Head of caudate nucleus (tissue), 42 donors: ENCODE measurements around the gene FGFBP2.

Experiments
- DNase-seq, 42 donors: peaks; one replicate each; pipeline versions ENCODE4 v3.0.0 to v3.0.0-alpha.2; 2020 to 2021; ENCODE audit warnings: mixed read lengths in 7 of 42
- intact Hi-C: fragments of 100-400 bp; cut with DNase I; formaldehyde crosslinking; loops from one replicate; pipeline ENCODE4 v1.15.0; 2022

Gene FGFBP2

DNA sequence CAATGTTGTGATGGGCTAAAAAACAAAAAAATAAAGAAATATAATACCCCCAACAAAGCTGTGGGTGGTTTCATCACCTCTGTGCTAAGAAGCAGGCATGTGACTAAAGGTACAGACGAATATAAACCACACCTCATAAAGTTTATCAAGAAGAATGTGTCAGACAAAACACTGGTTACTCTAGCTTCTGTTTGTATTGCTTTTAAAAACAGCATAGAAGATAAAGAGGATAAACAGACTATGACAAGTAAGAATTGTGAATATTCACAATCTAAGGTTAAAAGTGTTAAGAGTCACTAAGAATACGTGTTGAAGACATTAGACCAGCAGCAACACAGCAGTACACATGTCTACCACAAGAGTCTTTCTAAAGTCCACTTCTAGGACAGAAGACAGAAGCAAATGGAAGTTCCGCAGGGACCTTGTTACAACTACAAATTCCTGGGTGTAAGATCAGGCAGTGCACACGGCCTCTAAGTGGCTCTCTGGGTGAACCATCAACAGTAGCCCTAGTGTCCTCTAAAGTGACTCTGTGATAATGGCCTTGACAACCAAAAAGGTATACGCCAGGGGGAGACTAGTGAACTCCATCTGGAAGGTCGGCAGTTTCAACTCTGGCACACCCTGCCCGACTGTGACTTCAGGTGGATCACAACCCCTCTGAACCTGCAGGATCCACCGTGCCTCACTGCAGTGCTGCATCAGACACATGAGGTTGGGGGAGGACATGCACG lies 8.3 kb upstream of the FGFBP2 start:
- no peak for DNase-seq
- intact Hi-C loops: no loop called here

DNA sequence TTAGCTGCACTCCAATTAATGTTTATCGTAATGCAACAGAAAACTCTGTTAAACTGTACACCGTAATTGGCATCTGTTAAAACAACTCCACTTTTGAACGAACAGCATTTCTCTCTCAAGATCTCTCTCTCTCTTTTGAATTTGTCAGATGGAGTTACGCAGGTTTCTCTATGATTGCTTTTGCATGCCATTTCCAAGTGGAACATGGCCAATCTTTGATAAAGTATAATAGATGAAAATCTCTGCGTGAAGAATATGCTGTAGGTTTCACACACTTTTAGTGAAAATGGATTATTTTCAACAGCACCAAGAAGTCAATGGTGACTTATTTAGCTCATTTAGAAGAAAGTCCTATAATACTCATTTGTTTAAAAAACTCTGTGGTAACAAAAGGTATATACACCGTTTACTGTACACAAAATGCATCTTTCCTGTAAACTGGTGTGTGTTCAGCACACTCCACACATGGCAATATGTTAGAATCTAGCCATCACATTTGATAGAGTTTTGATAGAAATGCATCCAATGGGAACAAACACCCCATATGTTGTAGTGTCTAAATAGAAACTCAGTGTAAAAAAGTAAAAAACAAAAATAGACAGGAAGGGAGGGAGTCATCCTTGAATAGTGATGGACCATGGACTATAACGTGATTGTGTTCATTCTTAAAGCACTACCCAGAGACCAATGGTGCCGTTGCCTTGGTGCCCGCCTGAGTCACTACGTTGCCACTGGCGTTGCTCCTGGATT lies 5.8 kb upstream of the FGFBP2 start:
- intact Hi-C loops: no loop called here
- no peak for DNase-seq

DNA sequence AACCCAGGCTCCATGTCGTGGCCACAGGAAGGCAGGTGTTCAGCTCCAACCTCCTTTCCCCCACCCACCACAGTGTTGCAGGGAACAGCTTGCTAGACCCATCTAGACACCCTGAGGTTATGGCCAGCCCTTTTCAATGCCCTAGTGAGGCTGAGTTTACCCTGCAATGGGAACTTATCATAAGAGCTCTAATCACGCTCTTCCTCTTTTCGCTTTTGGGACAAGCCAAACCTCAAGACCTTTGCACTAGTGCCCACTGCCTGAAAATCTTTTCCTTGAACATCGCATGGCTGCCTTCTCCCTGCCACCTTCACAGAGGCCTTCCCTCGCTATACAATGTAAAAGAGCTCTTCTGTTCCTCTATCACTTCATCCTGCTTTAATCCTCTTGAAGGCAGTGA lies 2.4 kb upstream of the FGFBP2 start:
- intact Hi-C loops: no loop called here
- no peak for DNase-seq

DNA sequence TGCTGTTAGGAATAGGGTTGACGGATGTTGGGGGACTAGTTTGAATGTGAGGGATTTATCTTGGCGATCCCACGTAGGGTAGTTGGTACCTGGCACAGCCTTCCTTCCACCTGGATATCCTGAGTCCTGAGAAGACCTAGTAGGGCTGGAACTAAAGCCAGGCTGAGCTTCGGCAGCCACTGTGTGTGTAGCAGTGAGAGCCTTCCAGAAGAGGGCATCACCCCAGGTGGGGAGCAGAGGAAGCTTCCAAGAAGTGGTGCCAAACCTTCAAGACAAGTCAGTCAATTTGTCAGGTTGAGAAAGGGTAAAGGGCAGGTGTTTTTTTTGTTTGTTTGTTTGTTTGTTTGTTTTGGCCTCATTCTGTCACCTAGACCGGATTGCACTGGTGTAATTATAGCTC lies 1.2 kb upstream of the FGFBP2 start:
- no peak for DNase-seq
- intact Hi-C loops: no loop called here

DNA sequence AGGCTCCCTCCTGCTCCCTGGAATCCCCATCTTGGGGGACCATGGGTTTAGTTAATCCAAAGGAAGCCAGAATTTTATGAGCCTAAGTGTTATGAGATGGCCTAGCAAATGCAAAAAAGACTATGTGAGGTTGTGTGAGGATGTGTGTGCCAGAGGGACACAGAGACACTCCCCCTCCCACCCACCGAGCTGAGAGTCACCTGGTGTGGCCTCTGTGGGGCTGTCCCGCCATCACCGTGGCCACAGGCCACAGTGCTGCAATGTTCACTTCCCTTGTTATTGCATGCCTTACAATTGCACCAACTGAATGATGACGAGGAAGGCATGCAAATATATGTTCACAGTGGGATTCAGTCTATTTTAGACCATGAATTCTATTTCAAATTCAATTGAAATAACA lies 601 bp upstream of the FGFBP2 start:
- DNase-seq: no peak
- intact Hi-C loops: no loop called here

DNA sequence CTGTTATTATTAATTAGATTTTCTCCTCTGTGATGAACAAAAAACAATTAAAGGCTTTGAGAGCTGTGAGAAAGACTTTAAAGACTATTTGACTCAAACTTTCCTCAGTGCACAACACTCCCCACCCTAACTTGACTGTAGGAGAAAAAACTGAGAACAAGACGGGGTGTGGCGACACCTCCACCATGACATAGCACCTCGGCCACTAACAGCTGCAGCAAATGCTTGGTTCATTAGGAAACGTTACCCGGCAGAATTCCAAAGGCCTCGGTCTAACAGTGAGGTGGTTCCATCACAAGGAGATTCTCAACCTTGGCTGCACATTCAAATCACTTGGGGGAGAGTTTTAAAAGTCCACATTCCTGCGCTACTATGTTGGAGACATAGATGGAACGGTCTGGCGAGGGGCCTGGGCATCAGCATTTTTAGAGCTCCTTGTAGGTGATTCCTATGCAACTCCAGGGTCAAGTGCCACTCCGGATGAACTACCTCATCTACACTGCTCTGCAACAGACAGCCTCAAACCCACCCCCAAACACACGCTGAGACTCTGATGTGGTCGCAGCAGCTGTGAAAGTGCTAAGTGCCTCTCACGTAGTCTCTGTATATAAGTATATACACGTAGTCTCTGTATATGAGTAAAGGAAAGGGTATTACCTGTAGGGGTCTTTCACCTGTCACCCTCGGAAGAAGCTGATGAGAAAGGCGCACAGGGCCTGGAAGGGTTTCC lies 1.0 kb downstream of the FGFBP2 start:
- no peak for DNase-seq
- intact Hi-C loops: no loop called here

DNA sequence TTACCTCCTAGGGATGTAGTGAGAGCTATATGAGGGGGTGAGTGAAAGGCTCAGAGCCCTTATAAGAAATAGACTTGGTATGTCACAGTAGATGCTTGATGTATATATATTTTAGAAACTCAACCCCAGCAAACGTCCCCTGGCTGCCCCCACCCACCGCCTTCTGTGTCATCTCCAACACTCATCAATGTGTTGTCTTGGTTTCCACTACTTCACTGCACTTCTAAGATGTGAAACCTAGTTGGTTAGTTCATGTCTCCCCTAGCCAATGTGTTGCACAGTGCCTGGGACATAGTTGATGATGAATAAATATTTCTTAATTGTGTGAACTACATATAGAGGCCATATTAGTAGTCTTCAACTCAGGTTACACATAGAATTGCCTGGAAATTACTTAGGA lies 4.4 kb downstream of the FGFBP2 start:
- no peak for DNase-seq
- intact Hi-C loops: no loop called here

DNA sequence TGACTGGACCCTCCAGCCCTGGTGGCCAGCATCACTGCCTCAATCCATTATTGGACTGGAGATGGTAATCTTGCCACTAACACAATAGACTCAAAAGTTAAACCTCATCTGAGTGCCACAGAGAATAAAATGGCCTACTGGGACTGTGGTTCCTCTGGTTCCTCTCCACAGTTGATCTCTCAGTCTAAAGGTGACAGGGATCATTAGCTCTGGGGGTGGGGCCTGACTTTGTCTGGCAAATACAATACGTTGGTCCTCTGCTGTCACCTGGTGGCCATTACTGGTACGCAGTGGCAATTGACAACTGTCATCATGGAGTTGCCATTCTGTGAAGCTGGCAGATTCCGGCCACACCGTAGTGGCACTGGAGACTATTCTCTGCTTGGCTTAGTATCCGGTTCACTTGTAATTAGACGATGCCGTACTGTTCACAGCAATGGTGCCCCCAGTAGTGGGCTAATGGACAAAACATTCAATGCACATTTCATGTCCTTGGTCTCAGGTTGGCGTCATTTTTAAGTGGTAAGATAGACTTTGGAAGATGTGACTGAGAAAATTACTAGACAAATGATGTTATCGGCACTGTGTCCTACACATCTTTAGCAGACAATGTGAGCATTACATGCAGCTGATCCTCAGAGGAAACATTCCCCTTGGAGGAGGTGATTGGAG lies 6.7 kb downstream of the FGFBP2 start:
- intact Hi-C loops: no loop called here
- DNase-seq: peak in 41 of 42 donors; percentile 34 to 88 (median 69)

DNA sequence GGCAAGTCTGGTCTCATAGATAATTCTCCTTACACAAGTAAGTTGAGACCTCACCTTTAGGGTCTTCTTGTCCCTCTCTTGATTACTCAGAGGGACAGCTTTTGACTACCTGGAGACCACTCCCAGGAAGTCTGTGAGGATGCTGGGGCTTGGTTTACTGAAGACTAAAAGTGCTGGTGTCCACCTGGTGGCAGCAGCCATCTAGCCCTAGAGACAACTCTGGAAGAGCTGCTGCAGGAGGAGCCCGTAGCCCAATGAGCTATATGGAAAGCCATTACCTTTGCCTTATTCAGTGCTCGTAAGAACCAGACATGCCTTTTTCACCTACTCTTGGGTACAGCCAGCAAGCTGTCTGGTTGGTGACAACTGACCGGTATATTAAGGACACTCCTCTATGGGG lies 7.3 kb downstream of the FGFBP2 start:
- intact Hi-C loops: no loop called here
- no peak for DNase-seq

DNA sequence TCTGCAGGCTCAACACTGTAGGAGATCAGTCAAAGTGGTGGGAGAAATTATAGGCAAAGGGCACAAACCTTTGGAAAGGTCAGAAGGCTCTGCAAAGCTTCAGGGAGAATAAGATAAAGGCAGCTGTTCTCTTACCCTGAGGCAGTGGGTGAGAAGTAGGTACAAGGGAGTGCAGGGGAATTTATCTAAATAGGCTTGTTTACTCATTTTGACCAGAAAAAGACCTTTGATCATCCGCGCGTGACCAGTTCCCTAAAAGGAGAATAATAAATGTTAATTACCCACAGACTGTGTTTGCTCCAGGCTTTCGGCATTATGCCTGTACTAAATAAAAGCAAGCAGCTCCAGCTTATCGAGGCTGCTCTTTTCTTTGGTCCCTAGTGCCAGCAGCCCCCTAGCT lies 9.3 kb downstream of the FGFBP2 start:
- no peak for DNase-seq
- intact Hi-C loops: no loop called here

DNA sequence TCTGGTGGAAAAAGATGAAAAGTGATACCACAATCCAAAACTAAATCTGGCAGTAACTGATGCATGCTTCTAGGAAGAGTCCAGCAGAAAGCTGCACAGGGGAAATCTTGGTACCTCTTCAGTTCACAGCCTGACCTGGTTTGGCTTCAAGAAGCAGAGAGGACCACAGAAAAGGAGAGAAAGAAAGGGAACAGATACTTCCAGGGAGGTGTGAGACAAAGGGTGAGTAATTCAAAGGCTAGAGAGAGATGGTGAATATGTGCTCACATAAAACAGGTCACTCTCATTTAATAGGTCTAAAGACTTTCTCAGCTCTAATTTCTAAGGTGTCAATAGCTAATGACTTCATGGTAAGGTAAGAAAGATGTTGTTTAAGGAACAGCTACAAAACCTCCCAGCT lies 11.2 kb downstream of the FGFBP2 start:
- intact Hi-C loops: no loop called here

DNA sequence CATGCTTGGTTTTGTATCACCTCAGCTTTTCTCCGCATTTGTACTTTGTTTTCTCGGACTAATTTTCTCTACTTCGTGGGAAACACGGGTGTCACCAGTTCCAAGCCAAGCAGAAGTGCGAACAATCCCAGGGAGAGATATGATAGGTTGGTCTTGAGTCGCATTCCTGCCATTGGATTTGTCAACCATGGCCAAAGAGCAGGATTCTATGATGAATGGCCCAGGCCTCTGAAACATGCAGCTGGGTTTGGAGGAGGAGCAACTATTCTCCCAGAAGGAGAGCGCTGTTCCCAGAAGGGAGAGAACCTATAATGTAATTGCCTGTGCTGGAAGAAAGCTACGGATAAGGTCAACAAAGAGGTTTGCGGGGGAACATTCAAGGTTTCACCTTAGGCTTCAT lies 14.1 kb downstream of the FGFBP2 start:
- DNase-seq: no peak
- intact Hi-C loops: no loop called here

More for the DNA sequence above, 11.2 kb downstream of the FGFBP2 start:
- no peak for DNase-seq

DNA sequence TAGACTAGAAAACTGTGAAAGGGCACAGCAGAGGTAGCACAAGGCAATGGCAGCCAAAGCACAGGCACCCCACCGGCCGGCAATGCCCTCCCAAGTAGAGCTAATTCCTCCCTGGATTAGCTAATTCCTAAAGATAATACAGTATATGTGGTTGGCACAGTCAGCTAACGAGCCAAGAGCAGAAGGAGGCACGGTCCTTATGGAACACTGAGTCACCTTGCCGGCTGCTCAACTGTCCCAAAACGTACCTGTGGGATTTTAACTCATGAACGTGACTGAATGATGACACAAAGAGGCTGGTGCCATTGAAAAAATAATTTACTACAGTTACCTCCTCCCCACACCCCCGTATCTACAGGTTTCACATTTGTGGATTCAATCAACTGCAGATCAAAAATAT lies 15.3 kb downstream of the FGFBP2 start:
- DNase-seq: no peak
- intact Hi-C loops: no loop called here

DNA sequence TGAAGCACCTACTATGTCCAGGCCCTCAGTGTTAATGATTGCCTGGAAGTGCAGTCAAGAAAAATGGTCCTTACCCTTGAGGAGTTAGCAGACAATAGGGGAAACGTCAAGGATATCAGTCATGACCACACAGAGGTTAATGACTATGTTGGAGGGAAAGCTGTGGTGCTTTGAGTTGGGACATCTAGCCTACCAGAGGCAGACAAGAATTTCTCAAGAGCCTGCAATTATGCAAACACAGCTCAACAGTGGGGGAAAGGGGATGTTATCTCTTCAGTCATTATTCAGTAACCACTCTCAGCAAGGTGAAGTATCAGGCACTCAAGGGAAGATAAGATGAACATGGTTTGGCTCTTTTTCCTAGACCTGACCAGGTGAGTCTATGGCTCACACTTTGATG lies 17.5 kb downstream of the FGFBP2 start:
- intact Hi-C loops: no loop called here

DNA sequence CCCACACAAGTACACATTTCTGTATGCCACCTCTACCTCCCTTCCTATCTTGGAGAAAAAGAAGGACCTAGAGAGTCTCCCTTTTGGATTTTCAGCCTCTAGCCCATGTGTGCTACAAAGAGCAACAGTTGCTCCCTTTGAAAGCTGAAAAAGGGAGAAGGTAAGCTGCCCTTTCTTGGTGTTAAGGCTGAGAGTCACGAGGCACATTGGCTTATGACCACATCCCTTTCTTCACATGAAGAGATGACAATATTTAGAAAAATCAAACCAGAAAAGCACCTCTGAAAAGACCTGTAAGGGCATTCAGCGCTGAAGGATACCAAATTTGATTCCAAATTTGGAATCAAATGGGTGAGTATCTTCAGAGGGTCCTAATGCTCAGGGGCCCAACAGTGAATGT lies 18.1 kb downstream of the FGFBP2 start:
- intact Hi-C loops: no loop called here
- no peak for DNase-seq

More for the DNA sequence above, 17.5 kb downstream of the FGFBP2 start:
- no peak for DNase-seq

DNA sequence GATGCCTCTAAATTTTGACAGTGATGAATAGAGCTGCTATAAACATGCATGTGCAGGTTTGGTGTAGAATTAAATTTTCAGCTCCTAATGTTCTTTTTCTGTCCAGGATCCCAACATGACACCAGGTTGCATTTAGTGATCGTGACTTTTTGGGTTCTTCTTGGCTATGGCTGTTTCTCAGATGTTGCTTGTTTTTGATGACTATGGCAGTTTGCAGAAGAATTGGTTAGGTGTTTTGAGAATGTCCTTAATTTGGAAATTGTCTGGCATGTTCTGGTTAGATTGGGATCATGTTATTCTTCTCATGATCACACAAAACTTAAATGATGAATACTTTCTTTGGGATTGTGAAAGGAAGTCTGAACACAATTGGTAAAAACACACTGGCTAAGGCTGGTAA lies 20.7 kb downstream of the FGFBP2 start:
- DNase-seq: no peak
- intact Hi-C loops: no loop called here

DNA sequence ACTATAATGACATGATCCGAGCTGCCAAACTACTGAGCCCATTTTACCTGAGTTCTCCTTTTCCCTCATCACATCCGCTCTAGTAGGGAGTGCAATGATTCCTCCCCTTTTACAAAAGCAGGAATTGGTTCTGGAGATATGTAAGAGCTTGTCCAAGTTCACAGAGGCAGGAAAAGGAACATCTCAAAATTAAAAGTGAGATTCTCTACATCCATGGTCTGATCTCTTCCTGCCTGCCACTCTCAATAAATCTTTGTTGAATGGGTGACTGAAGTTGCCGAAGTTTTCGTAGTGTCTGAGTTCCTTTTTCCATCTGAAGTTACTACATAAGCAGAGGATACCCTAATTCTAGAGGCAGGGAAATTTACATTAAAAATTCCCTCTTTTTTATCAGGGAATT lies 24.3 kb downstream of the FGFBP2 start, which contains the start of gene FGFBP1:
TSS of gene FGFBP1 (minus strand) at position 101 of the 400 bp plus-strand sequence. CDS start 2,108 bp downstream, outside the sequence.
- no peak for DNase-seq
- intact Hi-C loops: no loop called here

DNA sequence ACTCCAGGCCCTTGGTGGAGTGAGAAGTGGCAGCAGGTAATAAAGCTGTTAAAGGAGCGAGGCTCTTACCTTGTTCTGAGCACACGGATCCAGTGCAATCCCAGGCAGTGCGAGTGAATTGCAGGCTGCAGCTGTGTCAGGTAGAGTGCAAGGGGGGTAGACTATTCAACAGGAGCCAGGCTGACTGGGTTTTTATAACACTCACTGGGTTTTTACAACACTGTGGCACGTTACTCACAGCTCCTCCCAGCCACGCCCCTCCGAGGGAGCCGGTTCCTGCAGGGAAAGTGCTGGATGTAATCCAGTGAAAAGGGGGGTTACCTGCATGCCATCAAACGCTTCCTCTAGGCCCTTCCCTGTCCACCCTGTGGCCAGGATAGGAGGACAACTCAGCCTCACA lies 24.8 kb downstream of the FGFBP2 start:
- no peak for DNase-seq

DNA sequence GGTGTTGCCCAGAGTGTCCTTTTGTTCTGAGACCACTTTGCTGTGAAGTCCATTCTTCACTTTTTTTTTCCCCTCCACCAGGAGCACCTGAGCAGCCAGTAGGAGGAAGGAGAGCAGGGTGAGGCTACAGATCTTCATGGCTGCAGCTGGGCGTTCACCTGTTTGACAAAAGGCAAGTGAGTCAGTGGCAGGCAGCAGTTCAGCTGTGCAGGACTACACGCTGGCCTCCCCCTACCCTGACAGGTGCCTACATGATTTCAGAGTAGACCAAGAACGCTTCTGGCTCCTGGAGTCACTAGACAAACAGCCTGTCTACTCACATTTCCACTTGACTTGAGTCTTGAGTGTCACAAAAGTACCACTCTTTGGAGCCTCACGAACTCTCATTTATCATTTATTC lies 26.5 kb downstream of the FGFBP2 start:
- intact Hi-C loops: no loop called here
- no peak for DNase-seq

More for the DNA sequence above, 24.8 kb downstream of the FGFBP2 start:
- intact Hi-C loops: no loop called here
